Suprapubic skin (tissue), 3 donors: ENCODE measurements around the gene SLC13A2.

Source experiments
- POLR2A ChIP-seq, 2 donors: fragments of 450-650 bp; IDR thresholded peaks; one replicate each; pipeline ENCODE4 v1.6.1; 2017; ENCODE audit warnings: antibody characterized with exemption in 2 of 2, mild to moderate bottlenecking in 2 of 2, moderate library complexity in 2 of 2
- TF ChIP-seq, protein P1 (sequence below), 2 donors: fragments of 200-600 bp in 1 of 2; fragments of 450-650 bp in 1 of 2; sonication (generic) in 1 of 2; IDR thresholded peaks; one replicate each; pipeline ENCODE4 v1.5.1; 2016 to 2019; ENCODE audit warnings: antibody characterized with exemption in 2 of 2, mild to moderate bottlenecking in 1 of 2, moderate library complexity in 1 of 2

DNA sequence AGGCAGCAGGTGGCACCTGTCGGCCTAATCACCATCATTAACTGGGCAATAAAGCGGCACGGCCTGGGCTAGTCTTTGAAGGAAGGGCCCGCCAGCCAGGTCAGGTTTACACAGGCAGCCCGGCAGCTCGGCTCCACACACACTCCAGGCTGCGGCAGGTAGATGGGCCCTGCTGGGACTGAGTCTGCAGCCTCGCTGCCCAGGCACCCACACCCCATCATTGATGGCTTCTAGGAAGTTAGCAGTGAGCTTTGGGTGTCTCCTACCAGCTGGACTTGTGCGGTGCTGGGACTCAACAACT is 25.9 kb downstream of the SLC13A2 start:
- TF ChIP-seq, protein P1, sequence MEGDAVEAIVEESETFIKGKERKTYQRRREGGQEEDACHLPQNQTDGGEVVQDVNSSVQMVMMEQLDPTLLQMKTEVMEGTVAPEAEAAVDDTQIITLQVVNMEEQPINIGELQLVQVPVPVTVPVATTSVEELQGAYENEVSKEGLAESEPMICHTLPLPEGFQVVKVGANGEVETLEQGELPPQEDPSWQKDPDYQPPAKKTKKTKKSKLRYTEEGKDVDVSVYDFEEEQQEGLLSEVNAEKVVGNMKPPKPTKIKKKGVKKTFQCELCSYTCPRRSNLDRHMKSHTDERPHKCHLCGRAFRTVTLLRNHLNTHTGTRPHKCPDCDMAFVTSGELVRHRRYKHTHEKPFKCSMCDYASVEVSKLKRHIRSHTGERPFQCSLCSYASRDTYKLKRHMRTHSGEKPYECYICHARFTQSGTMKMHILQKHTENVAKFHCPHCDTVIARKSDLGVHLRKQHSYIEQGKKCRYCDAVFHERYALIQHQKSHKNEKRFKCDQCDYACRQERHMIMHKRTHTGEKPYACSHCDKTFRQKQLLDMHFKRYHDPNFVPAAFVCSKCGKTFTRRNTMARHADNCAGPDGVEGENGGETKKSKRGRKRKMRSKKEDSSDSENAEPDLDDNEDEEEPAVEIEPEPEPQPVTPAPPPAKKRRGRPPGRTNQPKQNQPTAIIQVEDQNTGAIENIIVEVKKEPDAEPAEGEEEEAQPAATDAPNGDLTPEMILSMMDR (IDR thresholded peaks at IDR 0.05) = no peak
- no peak for TF ChIP-seq POLR2A (IDR thresholded peaks at IDR 0.05)
